ENCODE results near the gene CUL9. TPM values are rescaled to one million over a fixed set of nuclear protein-coding genes. Genes with fewer than 3 reads are reported as not detected.

Gene CUL9
- total and polyA plus RNA-seq, 4 donors: 19.7 to 45.6 (median 35.5) TPM

- ATAC-seq (ENCODE audit: insufficient read depth, low FRiP score) (no peak), DNase-seq (no peak)
- H3K36me3 ChIP-seq (ENCODE audit: control insufficient read depth in 4 of 4, insufficient read depth in 4 of 4, low read length in 4 of 4): no peaks in the 10 kb centered on the region
- no peak overlapping the region for H3K27ac ChIP-seq (ENCODE audit: low read depth in 1 of 2, low read length in 1 of 2)
- WGBS, 2 donors: 91 to 92% methylated on average over 15 of the region's 15 CpGs
- peaks cover 0 to 12% (median 0%) of the 10 kb centered on the region in 5 donors for H3K4me1 ChIP-seq (ENCODE audit: control insufficient read depth in 5 of 5, insufficient read depth in 5 of 5, low read length in 5 of 5)
- H3K27me3 ChIP-seq (ENCODE audit: control insufficient read depth in 3 of 3, insufficient read depth in 3 of 3, low read length in 2 of 3): peaks cover 0 to 19% (median 9%) of the 10 kb centered on the region in 3 donors
- H3K9me3 ChIP-seq (ENCODE audit: control insufficient read depth in 4 of 4, insufficient read depth in 3 of 4, low read length in 3 of 4): no peaks in the 10 kb centered on the region
- no peak for TF ChIP-seq CTCF (IDR thresholded peaks at IDR 0.05; ENCODE audit: control extremely low read depth, extremely low read depth)
- H3K9ac ChIP-seq (ENCODE audit: insufficient read depth in 1 of 2, low read length in 2 of 2): no peak overlapping the region
- no peak overlapping the region for H3K4me3 ChIP-seq
Observed at GRCh38 chr6:43254138-43254817, 72.3 kb downstream of the CUL9 start.

DNA sequence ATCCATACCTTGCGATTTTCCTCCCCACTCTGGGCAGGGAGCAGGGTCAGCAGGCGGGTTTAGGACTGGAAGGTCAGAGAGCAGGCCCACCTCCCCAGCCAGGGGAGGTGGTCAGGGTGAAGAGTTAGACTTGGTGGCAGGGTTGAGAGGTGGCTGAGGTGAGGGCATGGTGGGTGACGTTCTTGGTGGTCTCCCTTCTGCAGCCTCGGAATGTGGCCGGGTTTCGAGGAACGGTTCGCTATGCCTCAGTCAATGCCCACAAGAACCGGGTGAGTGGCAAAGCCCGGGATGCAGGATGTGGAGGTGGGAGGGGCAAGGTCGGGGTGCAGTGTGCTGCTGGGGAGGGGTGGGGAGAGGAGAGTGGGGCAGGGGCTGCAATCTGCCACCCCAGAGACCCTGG, 72.8 kb downstream of the CUL9 start:
- Histone ChIP-seq H3K9ac (ENCODE audit: insufficient read depth in 1 of 2, low read length in 2 of 2) (no peak overlapping the region), H3K9me3 (ENCODE audit: control insufficient read depth in 4 of 4, insufficient read depth in 3 of 4, low read length in 3 of 4) (no peaks in the 10 kb centered on the region), H3K27ac (ENCODE audit: low read depth in 1 of 2, low read length in 1 of 2) (no peak overlapping the region), H3K36me3 (ENCODE audit: control insufficient read depth in 4 of 4, insufficient read depth in 4 of 4, low read length in 4 of 4) (no peaks in the 10 kb centered on the region), H3K4me1 (ENCODE audit: control insufficient read depth in 5 of 5, insufficient read depth in 5 of 5, low read length in 5 of 5) (peaks cover 0 to 12% (median 0%) of the 10 kb centered on the region in 5 donors), H3K4me3 (no peak overlapping the region), H3K27me3 (ENCODE audit: control insufficient read depth in 3 of 3, insufficient read depth in 3 of 3, low read length in 2 of 3) (peaks cover 0 to 17% (median 7%) of the 10 kb centered on the region in 3 donors)
- TF ChIP-seq CTCF (IDR thresholded peaks at IDR 0.05; ENCODE audit: control extremely low read depth, extremely low read depth): no peak
- no peak for ATAC-seq (ENCODE audit: insufficient read depth, low FRiP score)
- 88% methylated on average over 11 of the region's 11 CpGs for WGBS, 2 donors
- DNase-seq: no peak

GRCh38 chr6:43255408-43256054, 73.5 kb downstream of the CUL9 start:
- H3K27me3 ChIP-seq (ENCODE audit: control insufficient read depth in 3 of 3, insufficient read depth in 3 of 3, low read length in 2 of 3): peaks cover 0 to 13% (median 4%) of the 10 kb centered on the region in 3 donors
- WGBS, 2 donors: 81 to 88% methylated on average over 10 to 11 of the region's 11 CpGs
- H3K4me3 ChIP-seq: no peak overlapping the region

More at GRCh38 chr6:43255408-43256054, 73.5 kb downstream of the CUL9 start:
- no peak overlapping the region for H3K27ac ChIP-seq (ENCODE audit: low read depth in 1 of 2, low read length in 1 of 2)
- H3K36me3 ChIP-seq (ENCODE audit: control insufficient read depth in 4 of 4, insufficient read depth in 4 of 4, low read length in 4 of 4): no peaks in the 10 kb centered on the region
- TF ChIP-seq CTCF (IDR thresholded peaks at IDR 0.05; ENCODE audit: control extremely low read depth, extremely low read depth): no peak
- no peak overlapping the region for H3K9ac ChIP-seq (ENCODE audit: insufficient read depth in 1 of 2, low read length in 2 of 2)
- peaks cover 0 to 12% (median 0%) of the 10 kb centered on the region in 5 donors for H3K4me1 ChIP-seq (ENCODE audit: control insufficient read depth in 5 of 5, insufficient read depth in 5 of 5, low read length in 5 of 5)
- no peak for ATAC-seq (ENCODE audit: insufficient read depth, low FRiP score)
- no peak for DNase-seq
- H3K9me3 ChIP-seq (ENCODE audit: control insufficient read depth in 4 of 4, insufficient read depth in 3 of 4, low read length in 3 of 4): no peaks in the 10 kb centered on the region

Data from lung (tissue), 12 donors.